Fibroblast of pulmonary artery (primary cell): ENCODE data around the gene PER3.
A peak's percentile ranks its signal among the peaks of the same experiment; 100 is the strongest.
"Not testable (repeated sequence)": the region's sequence is repeated elsewhere in the genome, so short reads cannot be mapped to it uniquely, and the experiment has no call there.

ENCODE experiments used
- DNase-seq: peaks from one replicate; pipeline ENCODE4 v3.0.0-alpha.2; 2010; ENCODE audit warnings: low read depth
- H3K4me3 ChIP-seq: replicated peaks from 2 replicates; pipeline ENCODE4 v1.5.1; 2011; ENCODE audit warnings: low read depth, mild to moderate bottlenecking, control low read depth, low read length, moderate library complexity
- TF ChIP-seq, protein P1 (sequence below): IDR thresholded peaks from 2 replicates; pipeline ENCODE4 v1.5.1; 2011; ENCODE audit warnings: mild to moderate bottlenecking, control low read depth, low read length, inconsistent platforms; ENCODE audit errors: missing control alignments

PER3 gene

DNA sequence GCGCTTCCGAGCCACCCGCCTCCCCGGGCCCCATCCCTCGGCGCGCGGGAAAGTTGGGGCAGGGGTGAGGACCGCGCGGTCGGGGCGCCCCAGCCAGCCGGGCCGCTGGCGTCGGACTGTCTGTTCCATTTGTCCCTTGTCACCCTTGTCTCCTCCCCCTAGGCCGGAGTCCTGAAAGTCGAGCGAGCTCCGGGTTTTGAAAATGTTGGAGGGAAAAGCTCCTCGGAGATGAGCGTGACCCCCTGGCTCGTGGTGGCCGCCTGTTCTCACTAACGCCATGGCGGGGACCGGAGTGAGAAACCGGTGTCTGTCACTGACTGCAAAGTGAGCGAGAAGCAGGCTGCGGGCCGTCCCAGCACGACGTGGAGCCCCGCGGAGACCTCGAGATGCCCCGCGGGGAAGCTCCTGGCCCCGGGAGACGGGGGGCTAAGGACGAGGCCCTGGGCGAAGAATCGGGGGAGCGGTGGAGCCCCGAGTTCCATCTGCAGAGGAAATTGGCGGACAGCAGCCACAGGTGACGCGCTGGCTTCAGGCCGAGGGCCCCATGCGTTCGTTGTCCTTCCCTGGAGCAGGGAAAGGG, 491 bp downstream of the PER3 start:
- TF ChIP-seq, protein P1, sequence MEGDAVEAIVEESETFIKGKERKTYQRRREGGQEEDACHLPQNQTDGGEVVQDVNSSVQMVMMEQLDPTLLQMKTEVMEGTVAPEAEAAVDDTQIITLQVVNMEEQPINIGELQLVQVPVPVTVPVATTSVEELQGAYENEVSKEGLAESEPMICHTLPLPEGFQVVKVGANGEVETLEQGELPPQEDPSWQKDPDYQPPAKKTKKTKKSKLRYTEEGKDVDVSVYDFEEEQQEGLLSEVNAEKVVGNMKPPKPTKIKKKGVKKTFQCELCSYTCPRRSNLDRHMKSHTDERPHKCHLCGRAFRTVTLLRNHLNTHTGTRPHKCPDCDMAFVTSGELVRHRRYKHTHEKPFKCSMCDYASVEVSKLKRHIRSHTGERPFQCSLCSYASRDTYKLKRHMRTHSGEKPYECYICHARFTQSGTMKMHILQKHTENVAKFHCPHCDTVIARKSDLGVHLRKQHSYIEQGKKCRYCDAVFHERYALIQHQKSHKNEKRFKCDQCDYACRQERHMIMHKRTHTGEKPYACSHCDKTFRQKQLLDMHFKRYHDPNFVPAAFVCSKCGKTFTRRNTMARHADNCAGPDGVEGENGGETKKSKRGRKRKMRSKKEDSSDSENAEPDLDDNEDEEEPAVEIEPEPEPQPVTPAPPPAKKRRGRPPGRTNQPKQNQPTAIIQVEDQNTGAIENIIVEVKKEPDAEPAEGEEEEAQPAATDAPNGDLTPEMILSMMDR: no peak
- DNase-seq: no peak
- H3K4me3 ChIP-seq: peak overlapping the region; percentile 43

DNA sequence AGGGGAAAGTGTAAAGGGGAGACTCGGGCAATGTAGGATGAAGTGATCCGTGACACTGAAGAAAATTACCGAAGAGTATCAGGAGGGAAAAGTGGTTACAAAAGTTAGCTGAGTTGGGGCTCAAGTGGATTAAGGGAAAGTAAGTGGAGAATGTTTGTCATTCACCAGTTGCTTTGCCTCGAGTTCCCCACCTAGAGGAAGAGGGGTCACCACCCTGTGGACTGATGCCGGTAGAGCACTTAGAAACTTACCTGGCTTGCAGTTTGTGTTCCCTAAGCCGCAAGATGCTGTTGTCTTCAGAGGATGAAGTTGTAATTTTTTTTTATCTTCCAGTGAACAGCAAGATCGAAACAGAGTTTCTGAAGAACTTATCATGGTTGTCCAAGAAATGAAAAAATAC, 1.0 kb downstream of the PER3 start:
- DNase-seq: no peak
- H3K4me3 ChIP-seq: no peak overlapping the region
- TF ChIP-seq, protein P1: no peak

DNA sequence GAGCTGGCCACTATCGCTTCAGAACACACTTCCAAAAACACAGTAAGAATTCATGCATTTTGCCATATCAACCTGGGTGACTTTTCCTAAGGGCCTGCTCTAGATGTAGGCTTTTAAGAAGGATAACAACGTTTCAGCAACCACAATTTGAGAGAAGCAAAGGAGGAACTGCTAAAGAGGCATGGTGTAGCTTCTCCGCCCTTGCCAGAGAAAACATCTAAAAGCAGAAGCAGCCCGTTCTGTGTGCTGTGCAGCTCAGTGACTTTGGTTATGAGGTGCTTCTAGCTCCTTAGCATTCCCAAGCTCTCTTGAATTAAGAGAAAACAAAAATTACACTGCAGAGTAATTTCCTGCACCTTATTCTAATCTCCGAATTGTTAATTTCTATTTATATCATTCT, 2.7 kb downstream of the PER3 start:
- TF ChIP-seq, protein P1: no peak
- no peak for DNase-seq
- H3K4me3 ChIP-seq: no peak overlapping the region

DNA sequence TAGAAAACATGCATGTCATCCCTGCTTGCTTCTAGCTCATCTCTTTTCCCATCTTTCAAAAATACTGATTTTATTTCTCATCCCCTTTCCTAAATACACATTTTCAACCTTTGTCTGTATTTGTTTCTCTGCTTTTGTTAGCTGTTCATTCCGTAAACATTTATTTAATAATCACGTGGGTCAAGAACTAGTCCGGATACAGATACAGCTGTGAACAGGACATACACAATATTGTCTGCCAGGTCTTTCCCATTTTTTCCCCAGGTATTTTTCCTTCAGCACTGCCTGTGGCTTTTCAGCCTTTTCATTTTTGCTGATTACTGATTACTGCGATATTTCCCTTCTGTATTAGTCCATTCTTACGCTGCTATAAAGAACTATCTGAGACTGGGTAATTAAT, 5.7 kb downstream of the PER3 start:
- no peak overlapping the region for H3K4me3 ChIP-seq
- TF ChIP-seq, protein P1: no peak
- DNase-seq: no peak

DNA sequence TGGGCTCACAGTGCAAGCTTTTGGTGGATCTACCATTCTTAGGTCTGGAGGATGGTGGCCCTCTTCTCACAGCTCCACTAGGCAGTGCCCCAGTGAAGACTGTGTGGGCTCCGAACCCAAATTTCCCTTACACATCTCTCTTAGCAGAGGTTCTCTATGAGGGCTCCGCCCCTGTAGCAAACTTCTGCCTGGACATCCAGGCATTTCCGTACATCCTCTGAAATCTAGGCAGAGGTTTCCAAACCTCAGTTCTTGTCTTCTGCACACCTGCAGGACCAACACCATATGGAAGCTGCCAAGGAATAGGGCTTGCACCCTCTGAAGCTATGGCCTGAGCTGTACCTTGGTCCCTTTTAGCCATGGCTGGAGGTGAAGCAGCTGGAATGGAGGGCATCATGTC, 6.9 kb downstream of the PER3 start:
- H3K4me3 ChIP-seq, DNase-seq: not testable (repeated sequence)

DNA sequence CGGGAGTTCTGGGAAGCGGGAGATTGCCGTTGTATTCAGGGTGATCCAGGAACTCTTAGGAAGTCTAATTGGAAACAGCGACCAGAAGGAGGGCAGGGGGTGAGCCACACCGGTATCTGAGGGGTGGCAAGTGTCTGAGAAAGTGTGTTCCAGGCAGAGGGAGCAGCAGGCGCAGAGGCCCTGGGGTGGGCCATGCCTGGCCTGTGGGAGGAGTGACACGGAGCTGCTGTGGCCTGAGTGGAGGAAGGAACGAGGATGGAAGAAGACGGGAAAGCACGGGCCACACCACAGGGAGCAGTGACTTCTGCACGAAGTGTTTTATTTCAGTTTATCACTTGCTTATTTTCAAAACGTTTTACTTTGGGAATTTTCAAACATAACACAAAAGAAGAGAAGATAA, 11.3 kb downstream of the PER3 start:
- no peak for DNase-seq
- TF ChIP-seq, protein P1: no peak

DNA sequence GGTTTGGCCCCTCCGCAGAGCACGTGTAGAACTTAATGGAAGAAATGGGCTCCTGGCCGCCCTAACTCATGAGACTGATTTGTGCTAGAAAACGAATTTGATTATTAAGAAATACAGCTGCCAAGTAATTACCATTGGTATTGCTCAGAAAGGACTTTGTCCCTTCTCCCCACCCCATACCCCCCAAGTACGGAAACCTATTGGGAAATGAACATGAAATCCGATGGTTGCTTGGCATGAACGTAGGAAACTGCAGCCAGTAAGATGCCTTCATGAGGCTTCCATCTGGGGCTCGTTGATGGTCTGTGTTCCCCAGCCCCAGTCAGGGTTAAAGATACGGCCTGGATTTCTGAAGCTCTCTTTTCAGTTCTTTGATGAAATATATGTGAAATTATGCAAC, 21.4 kb downstream of the PER3 start:
- no peak overlapping the region for H3K4me3 ChIP-seq
- TF ChIP-seq, protein P1: no peak
- DNase-seq: no peak

More for the DNA sequence above, 11.3 kb downstream of the PER3 start:
- no peak overlapping the region for H3K4me3 ChIP-seq
